Bladder microvascular endothelial cell (primary cell): ENCODE data around the gene VIL1. TPM values are rescaled to one million over a fixed set of nuclear protein-coding genes. Genes with fewer than 3 reads are reported as not detected.

ENCODE experiments used
- total RNA-seq: library from RNA; depleted of rRNA; stranded (reverse); fragments of >200 nt; gene quantifications from 2 replicates; pipeline ENCODE4 v1.2.3, GENCODE V29; 2014

Gene VIL1
- 0.06 TPM in 1 of 2 replicates, not detected in the other for total RNA-seq

DNA sequence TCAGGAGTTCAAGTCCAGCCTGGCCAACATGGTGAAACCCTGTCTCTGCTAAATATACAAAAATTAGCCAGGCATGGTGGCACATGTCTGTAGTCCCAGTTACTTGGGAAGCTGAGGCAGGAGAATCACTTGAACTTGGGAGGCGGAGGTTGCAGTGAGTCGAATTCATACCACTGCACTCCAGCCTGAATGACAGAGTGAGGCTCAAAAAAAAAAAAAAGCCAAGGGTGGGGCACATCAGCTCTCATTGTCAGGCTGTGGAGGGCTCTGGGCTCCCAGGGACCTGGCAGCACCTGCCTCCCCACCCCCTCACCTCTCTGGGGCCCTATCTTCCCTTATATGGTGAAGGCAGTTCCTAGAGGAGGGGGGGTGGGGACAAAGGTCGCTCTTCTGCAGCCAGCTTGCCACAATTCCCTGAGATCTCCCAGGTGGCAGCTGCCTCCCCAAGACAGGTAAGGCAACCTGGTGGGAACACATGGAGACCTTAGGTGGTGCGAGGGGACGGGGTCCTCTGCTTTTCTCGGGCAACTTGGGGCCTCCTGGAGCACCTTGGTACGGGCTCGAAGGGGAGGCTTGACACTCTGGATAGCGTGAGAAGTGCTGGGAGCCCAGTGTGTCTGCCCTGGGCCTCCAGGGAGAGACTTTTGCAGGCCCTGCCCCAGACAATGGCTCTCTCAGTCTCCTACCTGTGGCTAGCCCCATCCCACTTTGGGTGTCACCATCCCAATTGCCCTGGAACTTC, at the start of gene VIL1:
Gene VIL1, plus strand, starts transcription at position 407 of the 742 bp plus-strand sequence. CDS start 4,656 bp downstream, outside the sequence.

DNA sequence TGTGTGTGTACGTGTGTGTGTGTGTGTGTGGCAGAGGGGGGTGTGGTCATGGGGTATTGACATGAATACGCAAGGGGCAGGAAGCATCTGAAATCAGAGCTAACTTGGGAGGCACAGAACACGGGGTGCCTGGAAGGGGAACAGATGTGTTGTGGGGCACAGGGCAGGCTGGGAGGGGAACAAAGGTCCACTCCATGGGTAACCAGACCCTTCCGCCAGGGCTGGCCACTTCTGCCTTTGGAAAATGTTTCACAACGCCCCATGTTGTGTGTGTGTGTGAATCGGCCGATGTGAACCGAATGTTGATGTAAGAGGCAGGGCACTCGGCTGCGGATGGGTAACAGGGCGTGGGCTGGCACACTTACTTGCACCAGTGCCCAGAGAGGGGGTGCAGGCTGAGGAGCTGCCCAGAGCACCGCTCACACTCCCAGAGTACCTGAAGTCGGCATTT, 37.0 kb upstream of the VIL1 start, which contains the start of gene SLC11A1:
Gene SLC11A1, plus strand, starts transcription at position 358 of the 451 bp plus-strand sequence. CDS start 96 bp downstream, outside the sequence.

DNA sequence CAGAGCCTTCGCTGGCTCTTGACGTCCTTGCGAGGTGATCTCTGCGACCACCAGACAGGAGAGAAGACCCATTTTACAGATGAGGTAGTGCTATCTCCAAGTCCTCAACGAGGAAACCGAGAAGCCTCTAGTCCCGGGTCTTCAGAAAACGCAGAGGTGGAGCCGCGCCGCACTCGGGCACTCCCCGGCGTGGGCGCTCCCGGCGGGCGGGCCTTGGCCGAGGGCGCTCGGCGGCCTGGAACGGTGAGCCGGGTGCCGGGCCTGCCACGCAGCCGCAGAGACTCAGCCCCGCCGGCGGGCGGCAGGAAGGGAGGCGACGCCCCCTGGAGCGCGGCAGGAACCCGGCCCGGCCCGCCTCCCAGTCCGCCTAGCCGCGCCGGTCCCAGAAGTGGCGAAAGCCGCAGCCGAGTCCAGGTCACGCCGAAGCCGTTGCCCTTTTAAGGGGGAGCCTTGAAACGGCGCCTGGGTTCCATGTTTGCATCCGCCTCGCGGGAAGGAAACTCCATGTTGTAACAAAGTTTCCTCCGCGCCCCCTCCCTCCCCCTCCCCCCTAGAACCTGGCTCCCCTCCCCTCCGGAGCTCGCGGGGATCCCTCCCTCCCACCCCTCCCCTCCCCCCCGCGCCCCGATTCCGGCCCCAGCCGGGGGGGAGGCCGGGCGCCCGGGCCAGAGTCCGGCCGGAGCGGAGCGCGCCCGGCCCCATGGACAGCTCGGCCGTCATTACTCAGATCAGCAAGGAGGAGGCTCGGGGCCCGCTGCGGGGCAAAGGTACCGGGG, 19.3 kb upstream of the VIL1 start, which contains the start of gene CTDSP1:
Gene CTDSP1, plus strand, starts transcription at position 478 of the 776 bp plus-strand sequence. Its CDS starts 223 bp downstream, at position 701.

Other genes with a start within 250 kb of the VIL1 start
- gene ARPC2, start 201.9 kb upstream of the VIL1 start, total RNA-seq = 297 and 314 TPM in 2 replicates
- gene GPBAR1, start 158.1 kb upstream of the VIL1 start, total RNA-seq = 0.06 and 0.16 TPM in 2 replicates
- 132 and 186 TPM in 2 replicates for gene AAMP, start 149.0 kb upstream of the VIL1 start, total RNA-seq
- 24.0 and 36.1 TPM in 2 replicates for gene PNKD, start 148.6 kb upstream of the VIL1 start, total RNA-seq
- 89.4 and 184 TPM in 2 replicates for gene TMBIM1, start 126.6 kb upstream of the VIL1 start, total RNA-seq
- not detected in 2 replicates for gene CATIP, start 62.3 kb upstream of the VIL1 start, total RNA-seq
- 0.13 and 0.16 TPM in 2 replicates for gene SLC11A1, start 36.9 kb upstream of the VIL1 start, total RNA-seq
- gene CTDSP1, start 19.3 kb upstream of the VIL1 start, total RNA-seq = 53.9 and 56.4 TPM in 2 replicates
- gene USP37, start 149.2 kb downstream of the VIL1 start, total RNA-seq = 8.1 and 15.1 TPM in 2 replicates
- 32.7 and 54.7 TPM in 2 replicates for gene CNOT9, start 149.7 kb downstream of the VIL1 start, total RNA-seq
- 0.32 and 1.5 TPM in 2 replicates for gene PLCD4, start 188.8 kb downstream of the VIL1 start, total RNA-seq
- gene ZNF142, start 240.5 kb downstream of the VIL1 start, total RNA-seq = 4.0 and 10.2 TPM in 2 replicates
- gene BCS1L, start 240.6 kb downstream of the VIL1 start, total RNA-seq = 33.8 and 42.5 TPM in 2 replicates